Activated T-helper 2 cell treated with anti-CD3 and anti-CD28 coated beads, Interferon-gamma antibody, Interleukin-2, Interleukin-4, amounts not matched to agents 10 μg/mL and 5 μg/mL and 100 μg/mL, durations not matched to agents 14 hours and 24 hours and 36 hours (primary cell): ENCODE measurements around the gene BHLHE41. TPM values are rescaled to one million over a fixed set of nuclear protein-coding genes. Genes with fewer than 3 reads are reported as not detected.

Experiments used
- DNase-seq: peaks from one replicate; pipeline ENCODE4 v3.0.0; 2021; ENCODE audit warnings: low spot score
- H3K27ac Mint-ChIP-seq: one replicate; pipeline ENCODE4 v1.8.0; 2021; ENCODE audit warnings: mixed read lengths
- H3K27me3 Mint-ChIP-seq: one replicate; pipeline ENCODE4 v1.8.0; 2021; ENCODE audit warnings: low read depth, mixed read lengths
- H3K36me3 Mint-ChIP-seq: one replicate; pipeline ENCODE4 v1.8.0; 2021; ENCODE audit warnings: low read depth, mixed read lengths
- H3K4me1 Mint-ChIP-seq: one replicate; pipeline ENCODE4 v1.8.0; 2021; ENCODE audit warnings: low read depth, mixed read lengths
- H3K4me3 Mint-ChIP-seq: one replicate; pipeline ENCODE4 v1.8.0; 2021; ENCODE audit warnings: low read depth, mild to moderate bottlenecking, moderate library complexity, mixed read lengths
- H3K9me3 Mint-ChIP-seq: one replicate; pipeline ENCODE4 v1.8.0; 2021; ENCODE audit warnings: mixed read lengths
- intact Hi-C: fragments of 100-400 bp; cut with micrococcal nuclease; formaldehyde crosslinking; loops from one replicate; pipeline ENCODE4 v1.15.1; 2023
- total RNA-seq: library from RNA; stranded (reverse); gene quantifications from 2 replicates; pipeline ENCODE4 v1.2.3, GENCODE V29; 2022

The BHLHE41 gene
- total RNA-seq, 1 donor from 2014 or later = not detected

DNA sequence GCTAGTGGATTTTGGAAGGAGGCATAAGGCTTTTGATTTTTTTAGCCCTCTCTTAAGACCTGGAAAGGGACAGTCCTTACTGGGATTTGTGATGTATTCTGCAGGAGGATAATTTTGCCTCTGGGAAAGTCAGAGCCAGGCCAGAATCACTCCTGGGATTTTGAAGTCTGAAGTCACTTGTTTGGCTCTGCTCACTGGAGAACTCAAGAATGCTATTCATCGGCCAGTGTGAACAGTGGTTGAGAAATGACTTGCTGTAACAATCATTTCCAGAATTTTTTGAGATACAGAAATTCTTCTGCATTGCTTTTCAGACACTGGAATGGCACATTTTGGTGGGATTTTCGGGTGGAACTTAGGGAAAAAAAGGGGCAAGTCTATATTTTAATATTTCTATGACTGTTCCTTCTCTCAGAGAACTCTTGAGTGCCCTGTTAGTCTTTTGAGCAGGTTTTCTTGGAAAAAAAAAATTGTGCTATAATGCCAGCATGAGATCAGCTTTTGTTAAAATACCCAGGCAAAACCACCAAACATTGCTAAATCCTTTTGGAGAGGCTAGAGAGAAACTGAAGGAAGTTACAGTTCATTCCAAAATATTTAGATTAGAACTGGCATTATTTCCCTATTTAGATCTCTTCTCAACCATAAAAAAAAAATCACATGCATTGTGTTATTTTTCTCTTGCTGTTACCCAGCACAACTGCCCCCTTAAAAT lies 26.1 kb upstream of the BHLHE41 start:
- no peaks in the 10 kb centered on the region for H3K36me3 Mint-ChIP-seq
- peaks cover 23% of the 10 kb centered on the region for H3K27me3 Mint-ChIP-seq
- H3K27ac Mint-ChIP-seq = no peak overlapping the region
- no peak overlapping the region for H3K4me3 Mint-ChIP-seq
- H3K4me1 Mint-ChIP-seq = no peaks in the 10 kb centered on the region
- H3K9me3 Mint-ChIP-seq = no peaks in the 10 kb centered on the region
- intact Hi-C loops = no loop called here
- DNase-seq = no peak

- intact Hi-C loops = no loop called here
- no peak overlapping the region for H3K4me3 Mint-ChIP-seq
- no peak for DNase-seq
- H3K36me3 Mint-ChIP-seq = no peaks in the 10 kb centered on the region
- H3K9me3 Mint-ChIP-seq = no peaks in the 10 kb centered on the region
- no peak overlapping the region for H3K27ac Mint-ChIP-seq
- peaks cover 18% of the 10 kb centered on the region for H3K27me3 Mint-ChIP-seq
- no peaks in the 10 kb centered on the region for H3K4me1 Mint-ChIP-seq
These were observed 25.2 kb upstream of the BHLHE41 start for GRCh38 chr12:26149968-26150500.

GRCh38 chr12:26148291-26148690 lies 23.5 kb upstream of the BHLHE41 start:
- H3K36me3 Mint-ChIP-seq = no peaks in the 10 kb centered on the region

GRCh38 chr12:26143291-26143690 lies 18.5 kb upstream of the BHLHE41 start:
- Mint-ChIP-seq H3K4me1 (no peaks in the 10 kb centered on the region), H3K36me3 (no peaks in the 10 kb centered on the region), H3K27ac (no peak overlapping the region), H3K9me3 (no peaks in the 10 kb centered on the region), H3K27me3 (peaks cover 10% of the 10 kb centered on the region), H3K4me3 (no peak overlapping the region)
- intact Hi-C loops = no loop called here
- DNase-seq = no peak

More at GRCh38 chr12:26148291-26148690, 23.5 kb upstream of the BHLHE41 start:
- DNase-seq = no peak
- Mint-ChIP-seq H3K4me1 (no peaks in the 10 kb centered on the region), H3K9me3 (no peaks in the 10 kb centered on the region), H3K27me3 (peaks cover 23% of the 10 kb centered on the region), H3K4me3 (no peak overlapping the region), H3K27ac (no peak overlapping the region)
- intact Hi-C loops = no loop called here

- DNase-seq = no peak
- no peak overlapping the region for H3K27ac Mint-ChIP-seq
- H3K27me3 Mint-ChIP-seq = peaks cover 14% of the 10 kb centered on the region
- intact Hi-C loops = no loop called here
- H3K4me3 Mint-ChIP-seq = no peak overlapping the region
- no peaks in the 10 kb centered on the region for H3K4me1 Mint-ChIP-seq
- no peaks in the 10 kb centered on the region for H3K9me3 Mint-ChIP-seq
- no peaks in the 10 kb centered on the region for H3K36me3 Mint-ChIP-seq
These were observed 14.0 kb upstream of the BHLHE41 start for GRCh38 chr12:26138860-26139259.

GRCh38 chr12:26136688-26137087 lies 11.9 kb upstream of the BHLHE41 start:
- Mint-ChIP-seq H3K36me3 (no peaks in the 10 kb centered on the region), H3K27ac (no peak overlapping the region), H3K4me3 (no peak overlapping the region), H3K4me1 (no peaks in the 10 kb centered on the region), H3K9me3 (no peaks in the 10 kb centered on the region), H3K27me3 (peaks cover 30% of the 10 kb centered on the region)
- intact Hi-C loops = no loop called here
- DNase-seq = no peak

DNA sequence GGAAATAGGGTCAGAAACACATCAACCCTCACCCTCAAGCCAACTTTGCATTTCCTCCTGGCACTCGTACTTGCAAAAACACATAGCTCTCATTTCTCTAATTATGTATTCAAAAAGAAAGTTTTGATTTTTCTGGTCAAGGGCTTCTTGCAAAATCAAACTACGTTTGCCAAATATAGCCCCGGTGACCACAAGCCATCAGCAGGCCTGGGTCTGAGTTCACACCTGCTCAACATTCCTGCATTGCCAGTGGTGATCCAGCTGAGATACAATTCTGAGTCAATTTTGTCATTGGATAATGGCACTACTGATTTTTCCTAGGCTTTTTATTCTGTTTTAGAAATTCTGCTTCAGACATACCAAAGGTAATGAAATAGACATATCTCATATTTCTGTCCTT lies 10.7 kb upstream of the BHLHE41 start:
- no peak for DNase-seq
- Mint-ChIP-seq H3K9me3 (no peaks in the 10 kb centered on the region), H3K4me3 (no peak overlapping the region), H3K27me3 (peaks cover 39% of the 10 kb centered on the region), H3K36me3 (no peaks in the 10 kb centered on the region), H3K4me1 (no peaks in the 10 kb centered on the region), H3K27ac (no peak overlapping the region)
- intact Hi-C loops = no loop called here

- Mint-ChIP-seq H3K4me3 (no peak overlapping the region), H3K9me3 (no peaks in the 10 kb centered on the region), H3K4me1 (no peaks in the 10 kb centered on the region), H3K36me3 (no peaks in the 10 kb centered on the region), H3K27me3 (peaks cover 43% of the 10 kb centered on the region), H3K27ac (no peak overlapping the region)
- intact Hi-C loops = no loop called here
- no peak for DNase-seq
These were observed 10.2 kb upstream of the BHLHE41 start for GRCh38 chr12:26135010-26135420.

GRCh38 chr12:26134540-26134939 lies 9.7 kb upstream of the BHLHE41 start:
- Mint-ChIP-seq H3K27me3 (peaks cover 47% of the 10 kb centered on the region), H3K9me3 (no peaks in the 10 kb centered on the region), H3K4me3 (no peak overlapping the region), H3K27ac (no peak overlapping the region), H3K36me3 (no peaks in the 10 kb centered on the region), H3K4me1 (no peaks in the 10 kb centered on the region)
- intact Hi-C loops = no loop called here
- no peak for DNase-seq

DNA sequence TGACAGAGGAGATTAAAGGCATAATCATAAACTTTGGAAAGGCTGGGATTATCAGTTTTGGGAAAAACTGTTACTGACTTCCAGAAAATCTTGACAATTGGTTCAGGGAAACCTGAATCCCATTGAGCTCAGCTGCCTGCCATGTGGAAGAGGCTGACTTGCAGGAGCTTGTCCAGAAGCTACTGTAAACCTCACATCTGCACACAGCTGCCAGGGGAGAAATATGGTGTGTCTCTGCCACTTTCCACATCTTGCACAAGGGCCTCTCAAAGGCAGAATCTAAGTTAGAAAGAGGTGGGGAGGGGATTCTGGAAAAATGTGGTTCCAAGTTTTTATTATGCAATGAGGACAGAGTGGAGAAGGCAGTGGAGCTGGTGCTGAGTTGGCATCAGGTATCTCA lies 8.7 kb upstream of the BHLHE41 start:
- Mint-ChIP-seq H3K27me3 (peaks cover 54% of the 10 kb centered on the region), H3K9me3 (no peaks in the 10 kb centered on the region), H3K27ac (no peak overlapping the region), H3K36me3 (no peaks in the 10 kb centered on the region), H3K4me1 (no peaks in the 10 kb centered on the region), H3K4me3 (no peak overlapping the region)
- no peak for DNase-seq
- intact Hi-C loops = no loop called here

DNA sequence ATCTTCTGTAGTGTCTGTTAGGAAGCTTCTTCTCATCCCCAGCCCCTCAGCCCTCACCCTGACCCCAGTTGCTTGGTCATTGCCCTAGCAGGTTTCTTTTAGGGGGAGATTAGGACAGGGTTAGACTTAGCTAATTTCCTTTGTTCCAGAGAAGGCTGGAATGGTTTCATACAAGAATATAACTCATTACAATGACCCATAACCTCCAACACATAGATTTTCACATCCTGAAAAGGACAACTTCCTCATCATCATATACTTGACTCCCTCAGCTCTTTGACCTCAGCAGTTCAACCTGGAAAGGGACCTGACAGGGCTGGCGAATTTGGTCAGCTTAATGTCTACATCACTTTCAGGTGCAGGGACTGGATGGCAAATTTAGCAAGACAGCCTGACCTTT lies 8.0 kb upstream of the BHLHE41 start:
- H3K9me3 Mint-ChIP-seq = no peaks in the 10 kb centered on the region
- H3K27ac Mint-ChIP-seq = no peak overlapping the region
- no peak overlapping the region for H3K4me3 Mint-ChIP-seq
- H3K36me3 Mint-ChIP-seq = no peaks in the 10 kb centered on the region
- H3K4me1 Mint-ChIP-seq = no peaks in the 10 kb centered on the region
- DNase-seq = no peak
- intact Hi-C loops = no loop called here
- peaks cover 61% of the 10 kb centered on the region for H3K27me3 Mint-ChIP-seq

DNA sequence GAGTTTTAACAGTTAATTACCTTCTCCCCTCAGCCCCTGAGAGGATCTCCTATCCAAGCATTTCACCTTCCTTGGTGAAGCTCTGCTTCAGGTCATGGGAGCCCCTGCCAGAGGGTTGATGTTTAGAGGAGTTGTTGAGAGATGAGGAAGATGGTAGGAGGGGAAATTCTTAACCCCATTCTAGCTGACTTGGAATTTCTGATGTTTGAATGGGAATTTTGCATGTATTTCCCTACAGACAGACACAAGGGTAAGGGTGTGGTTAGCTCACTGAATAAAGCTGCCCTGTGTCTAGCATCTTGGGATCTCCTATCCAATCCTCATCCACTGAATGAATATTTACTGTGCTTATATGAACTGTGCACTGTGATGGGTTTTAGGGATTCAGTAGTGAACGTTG lies 7.1 kb upstream of the BHLHE41 start:
- DNase-seq = no peak
- Mint-ChIP-seq H3K9me3 (no peaks in the 10 kb centered on the region), H3K4me3 (no peak overlapping the region), H3K27ac (no peak overlapping the region), H3K4me1 (peaks cover 1% of the 10 kb centered on the region), H3K27me3 (peaks cover 70% of the 10 kb centered on the region), H3K36me3 (no peaks in the 10 kb centered on the region)
- intact Hi-C loops = no loop called here

DNA sequence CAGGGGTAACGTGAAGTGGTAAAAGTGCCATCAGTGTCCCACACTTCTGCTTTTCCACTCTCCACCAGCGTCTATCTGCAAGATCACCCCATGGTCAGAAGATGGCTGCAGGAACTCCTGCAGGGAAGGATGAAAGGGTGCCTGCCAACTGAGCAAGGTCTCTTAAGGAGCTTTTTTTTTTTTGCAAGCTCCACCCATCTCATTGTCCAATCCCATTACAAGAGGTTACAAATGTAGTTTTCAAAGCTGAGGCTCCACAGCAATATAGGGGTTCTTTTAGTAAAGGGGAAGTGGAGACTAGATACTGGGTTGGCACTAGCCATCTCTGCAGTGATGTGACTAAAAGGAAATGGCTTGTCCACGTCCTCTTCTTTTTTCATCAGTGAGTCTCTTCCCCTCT lies 5.9 kb upstream of the BHLHE41 start:
- Mint-ChIP-seq H3K27ac (no peak overlapping the region), H3K9me3 (no peaks in the 10 kb centered on the region), H3K4me3 (no peak overlapping the region), H3K4me1 (peaks cover 3% of the 10 kb centered on the region), H3K36me3 (no peaks in the 10 kb centered on the region), H3K27me3 (peaks cover 80% of the 10 kb centered on the region)
- DNase-seq = no peak
- intact Hi-C loops = no loop called here
